Measurements from ENCODE around the gene IL19. TPM values are rescaled to one million over a fixed set of nuclear protein-coding genes. Genes with fewer than 3 reads are reported as not detected.

Gene IL19
- polyA plus RNA-seq, 12 donors, result not detected

DNA sequence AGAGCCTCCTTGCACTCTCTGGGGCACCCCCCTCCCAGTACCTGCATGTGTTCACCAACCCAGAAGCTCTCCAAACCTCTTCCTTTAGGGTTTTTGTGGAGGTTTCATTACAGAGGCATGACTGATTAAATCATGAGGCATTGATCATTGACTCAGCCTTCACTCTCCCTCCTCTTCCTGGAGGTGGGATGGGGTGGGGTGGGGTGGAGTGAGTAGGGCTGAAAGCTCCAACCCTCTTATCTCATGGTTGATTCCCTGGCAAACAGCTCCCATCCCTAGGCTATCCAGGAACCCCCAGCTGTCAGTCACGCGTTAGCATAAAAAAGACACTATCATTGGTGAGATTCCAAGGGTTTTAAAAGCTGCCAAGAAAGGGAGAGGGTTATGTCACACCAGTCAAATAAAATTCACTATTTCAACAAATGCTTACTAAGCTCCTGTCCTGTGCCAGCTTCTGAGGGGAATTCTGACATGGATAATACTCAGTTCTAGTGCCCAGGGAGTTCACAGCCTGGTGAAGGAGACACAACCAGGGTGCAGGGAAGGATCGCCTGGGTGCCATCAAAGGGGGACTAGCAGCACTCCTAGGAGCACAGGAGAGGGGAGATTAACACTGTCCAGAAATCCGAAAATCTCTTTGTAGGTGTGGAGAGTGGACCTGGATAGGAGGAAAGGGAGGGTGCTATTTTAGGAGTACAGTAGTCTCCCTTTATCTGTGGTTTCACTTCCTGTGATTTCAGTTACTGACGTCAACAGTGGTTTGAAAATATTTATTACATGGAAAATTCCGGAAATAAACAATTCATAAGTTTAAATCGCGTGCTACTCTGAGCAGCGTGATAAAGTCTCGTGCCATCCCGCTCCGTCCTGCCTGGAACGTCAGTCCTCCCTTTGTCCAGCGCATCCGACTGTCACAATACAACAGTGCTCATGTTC lies 119.8 kb downstream of the IL19 start:
- no peak for DNase-seq

- DNase-seq, result no peak
Measured at GRCh38 chr1:206891412-206891811, 120.8 kb downstream of the IL19 start.

Other genes starting within 250 kb of the IL19 start
- 10 to 100 TPM in 11 of 12 donors, not detected in 1; 35.7 to 70.1 (median 45.5) TPM for gene EIF2D, start 158.3 kb upstream of the IL19 start, polyA plus RNA-seq (ENCODE audit: insufficient read length in 12 of 12)
- gene DYRK3, start 135.2 kb upstream of the IL19 start, polyA plus RNA-seq (ENCODE audit: insufficient read length in 12 of 12), result 1 to 10 TPM in 10 of 12 donors, not detected in 2; 3.3 to 6.5 (median 5.3) TPM
- 10 to 100 TPM in 11 of 12 donors, not detected in 1; 52.6 to 81.0 (median 71.1) TPM for gene MAPKAPK2, start 85.9 kb upstream of the IL19 start, polyA plus RNA-seq (ENCODE audit: insufficient read length in 12 of 12)
- gene IL10, start 1.7 kb downstream of the IL19 start, polyA plus RNA-seq (ENCODE audit: insufficient read length in 12 of 12), result 1 to 10 TPM in 2 of 12 donors, under 1 TPM in 7, not detected in 3; 0.14 to 1.2 (median 0.49) TPM
- not detected for gene IL20, start 94.8 kb downstream of the IL19 start, polyA plus RNA-seq (ENCODE audit: insufficient read length in 12 of 12)
- under 1 TPM in 6 of 12 donors, not detected in 6; 0.10 to 0.61 (median 0.21) TPM for gene IL24, start 126.7 kb downstream of the IL19 start, polyA plus RNA-seq (ENCODE audit: insufficient read length in 12 of 12)
- gene FCMR, start 151.2 kb downstream of the IL19 start, polyA plus RNA-seq (ENCODE audit: insufficient read length in 12 of 12), result 10 to 100 TPM in 1 of 12 donors, 1 to 10 TPM in 5, under 1 TPM in 4, not detected in 2; 0.62 to 12.5 (median 1.1) TPM
- under 1 TPM in 2 of 12 donors, not detected in 10; 0.07 to 0.14 TPM for gene PIGR, start 175.7 kb downstream of the IL19 start, polyA plus RNA-seq (ENCODE audit: insufficient read length in 12 of 12)
- gene FCAMR, start 199.7 kb downstream of the IL19 start, polyA plus RNA-seq (ENCODE audit: insufficient read length in 12 of 12), result under 1 TPM in 1 of 12 donors, not detected in 11; 0.09 TPM